Measurements from ENCODE around the gene TBL1XR1.

DNA sequence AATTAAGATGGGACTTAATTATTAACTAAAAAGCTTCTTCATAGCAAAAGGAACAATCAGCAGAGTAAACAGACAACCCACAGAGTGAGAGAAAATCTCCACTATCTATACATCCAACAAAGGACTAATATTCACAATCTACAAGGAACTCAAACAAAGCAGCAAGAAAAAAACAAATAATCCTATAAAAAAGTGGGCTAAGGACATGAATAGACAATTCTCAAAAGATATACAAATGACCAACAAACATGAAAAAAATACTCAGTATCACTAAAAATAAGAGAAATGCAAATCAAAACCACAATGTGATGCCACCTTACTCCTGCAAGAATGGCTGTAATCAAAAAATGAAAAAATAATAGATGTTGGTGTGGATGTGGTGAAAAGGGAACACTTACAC lies 103.3 kb downstream of the TBL1XR1 start:
- TF ChIP-seq, protein P1, sequence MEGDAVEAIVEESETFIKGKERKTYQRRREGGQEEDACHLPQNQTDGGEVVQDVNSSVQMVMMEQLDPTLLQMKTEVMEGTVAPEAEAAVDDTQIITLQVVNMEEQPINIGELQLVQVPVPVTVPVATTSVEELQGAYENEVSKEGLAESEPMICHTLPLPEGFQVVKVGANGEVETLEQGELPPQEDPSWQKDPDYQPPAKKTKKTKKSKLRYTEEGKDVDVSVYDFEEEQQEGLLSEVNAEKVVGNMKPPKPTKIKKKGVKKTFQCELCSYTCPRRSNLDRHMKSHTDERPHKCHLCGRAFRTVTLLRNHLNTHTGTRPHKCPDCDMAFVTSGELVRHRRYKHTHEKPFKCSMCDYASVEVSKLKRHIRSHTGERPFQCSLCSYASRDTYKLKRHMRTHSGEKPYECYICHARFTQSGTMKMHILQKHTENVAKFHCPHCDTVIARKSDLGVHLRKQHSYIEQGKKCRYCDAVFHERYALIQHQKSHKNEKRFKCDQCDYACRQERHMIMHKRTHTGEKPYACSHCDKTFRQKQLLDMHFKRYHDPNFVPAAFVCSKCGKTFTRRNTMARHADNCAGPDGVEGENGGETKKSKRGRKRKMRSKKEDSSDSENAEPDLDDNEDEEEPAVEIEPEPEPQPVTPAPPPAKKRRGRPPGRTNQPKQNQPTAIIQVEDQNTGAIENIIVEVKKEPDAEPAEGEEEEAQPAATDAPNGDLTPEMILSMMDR (IDR thresholded peaks at IDR 0.05) = no peak
- TF ChIP-seq POLR2AphosphoS5 (IDR thresholded peaks at IDR 0.05; ENCODE audit: low read depth, low read length) (no peak), TCF7L2 (IDR thresholded peaks at IDR 0.05; ENCODE audit: low read depth, low read length) (no peak)

All from Panc1 (cell line).